OCI-LY7 (cell line): ENCODE results near the gene SLA2.

ENCODE experiments used
- EZH2phosphoT487 ChIP-seq: fragments of 200-600 bp; sonication (generic); IDR thresholded peaks from 2 replicates; pipeline ENCODE4 v1.6.1; 2018; ENCODE audit warnings: low read depth, borderline replicate concordance, mild to moderate bottlenecking, mixed run types, antibody characterized with exemption, low read length, moderate library complexity, mixed read lengths
- TF ChIP-seq, protein P1 (sequence below): fragments of 200-600 bp; sonication (generic); conservative IDR thresholded peaks from 2 replicates; pipeline ENCODE4 v1.5.1; 2014; ENCODE audit warnings: mild to moderate bottlenecking, antibody characterized with exemption, low read length, moderate library complexity, mixed read lengths

DNA sequence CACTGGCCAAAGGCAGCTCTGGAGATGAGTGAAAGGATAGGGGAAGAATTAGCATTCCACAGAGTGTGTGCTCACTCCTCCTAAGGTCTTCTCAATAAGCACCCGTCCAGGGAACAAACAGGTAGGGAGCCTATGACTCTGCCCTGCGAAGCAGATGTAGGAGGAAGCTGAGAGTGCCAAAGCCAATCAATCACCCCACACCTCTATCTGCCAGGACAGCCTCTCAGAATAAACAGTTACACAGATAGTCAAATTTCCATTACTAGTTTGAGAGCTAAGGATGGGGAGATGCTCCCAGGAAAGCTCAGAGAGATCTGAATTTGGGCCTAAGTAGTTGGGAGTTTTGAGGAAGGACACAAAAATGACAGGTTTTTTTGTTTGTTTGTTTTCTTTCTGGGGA lies 40.5 kb upstream of the SLA2 start:
- TF ChIP-seq, protein P1, sequence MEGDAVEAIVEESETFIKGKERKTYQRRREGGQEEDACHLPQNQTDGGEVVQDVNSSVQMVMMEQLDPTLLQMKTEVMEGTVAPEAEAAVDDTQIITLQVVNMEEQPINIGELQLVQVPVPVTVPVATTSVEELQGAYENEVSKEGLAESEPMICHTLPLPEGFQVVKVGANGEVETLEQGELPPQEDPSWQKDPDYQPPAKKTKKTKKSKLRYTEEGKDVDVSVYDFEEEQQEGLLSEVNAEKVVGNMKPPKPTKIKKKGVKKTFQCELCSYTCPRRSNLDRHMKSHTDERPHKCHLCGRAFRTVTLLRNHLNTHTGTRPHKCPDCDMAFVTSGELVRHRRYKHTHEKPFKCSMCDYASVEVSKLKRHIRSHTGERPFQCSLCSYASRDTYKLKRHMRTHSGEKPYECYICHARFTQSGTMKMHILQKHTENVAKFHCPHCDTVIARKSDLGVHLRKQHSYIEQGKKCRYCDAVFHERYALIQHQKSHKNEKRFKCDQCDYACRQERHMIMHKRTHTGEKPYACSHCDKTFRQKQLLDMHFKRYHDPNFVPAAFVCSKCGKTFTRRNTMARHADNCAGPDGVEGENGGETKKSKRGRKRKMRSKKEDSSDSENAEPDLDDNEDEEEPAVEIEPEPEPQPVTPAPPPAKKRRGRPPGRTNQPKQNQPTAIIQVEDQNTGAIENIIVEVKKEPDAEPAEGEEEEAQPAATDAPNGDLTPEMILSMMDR, result no peak
- no peak for TF ChIP-seq EZH2phosphoT487
